Measurements from ENCODE around the gene ELF1.

DNA sequence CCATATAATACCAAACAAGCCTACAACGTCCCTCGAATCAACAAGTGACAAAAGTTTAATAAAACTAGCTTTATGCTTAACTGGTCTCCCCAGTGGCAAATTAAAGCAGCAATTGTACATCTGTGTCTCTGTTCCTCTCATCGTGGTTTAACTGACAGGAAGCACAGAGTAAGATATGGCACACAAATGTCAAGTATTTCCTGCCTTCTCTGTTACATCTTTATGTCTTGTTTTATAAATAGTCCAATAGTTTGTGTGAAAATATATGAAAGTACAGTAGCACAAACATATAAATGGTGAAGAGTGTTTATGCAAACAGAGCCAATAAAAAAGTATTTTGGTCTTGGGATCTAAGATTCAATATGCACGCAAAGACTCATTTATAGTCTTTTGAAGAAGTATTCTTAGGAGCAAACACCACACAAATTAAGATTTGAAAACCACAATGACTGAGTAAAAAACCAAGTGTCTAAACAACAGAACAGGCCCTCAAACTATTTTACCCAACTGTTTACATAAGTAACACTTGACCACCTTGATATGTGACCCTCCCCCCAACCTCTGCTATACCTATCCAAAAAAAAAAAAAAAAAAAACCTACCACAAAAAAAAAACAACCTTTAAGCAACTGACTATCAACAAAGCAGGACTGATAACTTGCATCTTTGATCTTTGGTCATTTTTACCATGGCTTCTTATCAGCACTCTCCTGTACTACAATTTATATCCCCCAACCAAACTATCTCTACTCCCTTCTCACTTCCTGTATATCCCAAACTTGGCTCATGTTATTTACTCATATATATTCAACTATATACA lies 14.0 kb downstream of the ELF1 start:
- TF ChIP-seq, protein P1, sequence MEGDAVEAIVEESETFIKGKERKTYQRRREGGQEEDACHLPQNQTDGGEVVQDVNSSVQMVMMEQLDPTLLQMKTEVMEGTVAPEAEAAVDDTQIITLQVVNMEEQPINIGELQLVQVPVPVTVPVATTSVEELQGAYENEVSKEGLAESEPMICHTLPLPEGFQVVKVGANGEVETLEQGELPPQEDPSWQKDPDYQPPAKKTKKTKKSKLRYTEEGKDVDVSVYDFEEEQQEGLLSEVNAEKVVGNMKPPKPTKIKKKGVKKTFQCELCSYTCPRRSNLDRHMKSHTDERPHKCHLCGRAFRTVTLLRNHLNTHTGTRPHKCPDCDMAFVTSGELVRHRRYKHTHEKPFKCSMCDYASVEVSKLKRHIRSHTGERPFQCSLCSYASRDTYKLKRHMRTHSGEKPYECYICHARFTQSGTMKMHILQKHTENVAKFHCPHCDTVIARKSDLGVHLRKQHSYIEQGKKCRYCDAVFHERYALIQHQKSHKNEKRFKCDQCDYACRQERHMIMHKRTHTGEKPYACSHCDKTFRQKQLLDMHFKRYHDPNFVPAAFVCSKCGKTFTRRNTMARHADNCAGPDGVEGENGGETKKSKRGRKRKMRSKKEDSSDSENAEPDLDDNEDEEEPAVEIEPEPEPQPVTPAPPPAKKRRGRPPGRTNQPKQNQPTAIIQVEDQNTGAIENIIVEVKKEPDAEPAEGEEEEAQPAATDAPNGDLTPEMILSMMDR (conservative IDR thresholded peaks at IDR 0.05 in 1 of 2, IDR thresholded peaks at IDR 0.05 in 1 of 2; ENCODE audit: low read depth in 1 of 2, low read length in 2 of 2) = no peak
- no peak for TF ChIP-seq EZH2 (IDR thresholded peaks at IDR 0.05; ENCODE audit: low read length, missing control alignments)

Data from fibroblast of lung (primary cell).